ENCODE measurements around the gene DAAM2. TPM values are rescaled to one million over a fixed set of nuclear protein-coding genes. Genes with fewer than 3 reads are reported as not detected.

Gene DAAM2
- total and polyA plus RNA-seq, 9 of the 15 experiments (the other 6 are each of a cell fraction or from before 2014, with no cell fraction given) = 0.01 to 0.07 TPM; not detected in 7

- FAIRE-seq (no peak), ATAC-seq (no peak), DNase-seq (ENCODE audit: extremely low read depth in 1 of 4, low spot score in 3 of 4) (no peak)
- no peak overlapping the region for H3K27ac ChIP-seq (ENCODE audit: extremely low read depth, low read depth, low read length)
- TF ChIP-seq GATAD2A (IDR thresholded peaks at IDR 0.05) (no peak), CAMTA2 (CRISPR knock-in tag; conservative IDR thresholded peaks at IDR 0.05) (no peak), ADNP (tag; IDR thresholded peaks at IDR 0.05) (no peak), ARID1B (IDR thresholded peaks at IDR 0.05) (no peak), ZNF518B (CRISPR knock-in tag; IDR thresholded peaks at IDR 0.05) (no peak), SAFB2 (IDR thresholded peaks at IDR 0.05; ENCODE audit: borderline replicate concordance, low read depth, low read length, severe bottlenecking) (no peak), PHF8 (IDR thresholded peaks at IDR 0.05; ENCODE audit: borderline replicate concordance, low read length) (no peak), CBX2 (IDR thresholded peaks at IDR 0.05; ENCODE audit: insufficient read depth, low read length, poor library complexity, severe bottlenecking) (no peak), OTX1 (CRISPR knock-in tag; IDR thresholded peaks at IDR 0.05) (no peak), PHB2 (IDR thresholded peaks at IDR 0.05; ENCODE audit: low read depth) (no peak)
- TF ChIP-seq, protein P1, sequence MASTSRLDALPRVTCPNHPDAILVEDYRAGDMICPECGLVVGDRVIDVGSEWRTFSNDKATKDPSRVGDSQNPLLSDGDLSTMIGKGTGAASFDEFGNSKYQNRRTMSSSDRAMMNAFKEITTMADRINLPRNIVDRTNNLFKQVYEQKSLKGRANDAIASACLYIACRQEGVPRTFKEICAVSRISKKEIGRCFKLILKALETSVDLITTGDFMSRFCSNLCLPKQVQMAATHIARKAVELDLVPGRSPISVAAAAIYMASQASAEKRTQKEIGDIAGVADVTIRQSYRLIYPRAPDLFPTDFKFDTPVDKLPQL (IDR thresholded peaks at IDR 0.05; ENCODE audit: extremely low read depth, insufficient read length) = no peak
- H3K4me3 ChIP-seq = no peak overlapping the region
- in situ Hi-C loops (cut with MboI) (no loop called here), intact Hi-C loops (cut with micrococcal nuclease) (no loop called here)
- ChIA-PET POLR2A (no interaction called here), CTCF (ENCODE audit: low intra/inter-chr PET ratio) (no interaction called here)
- peaks cover 4% of the 10 kb centered on the region; the same call in 1 of the 2 replicates for H4K20me1 ChIP-seq (replicated peaks; ENCODE audit: control insufficient read depth, insufficient read depth, low read length)
- H2AFZ ChIP-seq (ENCODE audit: low read depth, low read length) = no peak overlapping the region
- H3K9me1 ChIP-seq (ENCODE audit: control insufficient read depth, insufficient read depth, low read length) = no peaks in the 10 kb centered on the region
- H3K4me2 ChIP-seq (ENCODE audit: insufficient read depth, low read length) = no peak overlapping the region
- H3K27me3 ChIP-seq (ENCODE audit: control insufficient read depth in 2 of 2, insufficient read depth in 2 of 2, low read length in 2 of 2) = peaks cover 33 to 34% of the 10 kb centered on the region in 2 experiments
- no peaks in the 10 kb centered on the region for H3K36me3 ChIP-seq (ENCODE audit: control insufficient read depth, insufficient read depth, low read length)
- no peaks in the 10 kb centered on the region for H3K9me3 ChIP-seq (replicated peaks; ENCODE audit: control insufficient read depth, insufficient read depth, low read depth, low read length)
- no TSS peak for BruUV-seq (replicated peaks)
- peaks cover 0 to 6% of the 10 kb centered on the region in 2 experiments; a peak in 1 of 5 replicates for H3K4me1 ChIP-seq (replicated peaks in 1 of 2; ENCODE audit: control insufficient read depth in 2 of 2, insufficient read depth in 2 of 2, low read length in 2 of 2)
- H3K79me2 ChIP-seq (ENCODE audit: control insufficient read depth, insufficient read depth, low read length) = no peaks in the 10 kb centered on the region
- 1% methylated on average over 7 of the region's 7 CpGs for WGBS (ENCODE audit: insufficient coverage, low coverage, missing lambda C conversion rate)
- no peak overlapping the region for H3K9ac ChIP-seq (ENCODE audit: insufficient read depth in 1 of 2, low read depth in 2 of 2, low read length in 2 of 2)
Observed at GRCh38 chr6:39793516-39793915, 1.3 kb downstream of the DAAM2 start.
